Measurements from ENCODE around the gene PTGES2. TPM values are rescaled to one million over a fixed set of nuclear protein-coding genes. Genes with fewer than 3 reads are reported as not detected.

The PTGES2 gene
- total RNA-seq (2014; rRNA removed; shearing (Covaris generic)) = 67.4 and 68.1 TPM in 2 replicates
- total RNA-seq (2022) = 59.2 and 76.3 TPM in 2 replicates
- percentile 68 among the genes with signal in this experiment for Bru-seq, nascent RNA
- BruChase-seq, experiment 1, labeled RNA remaining after a 6-hour chase = percentile 83 among the genes with signal in this experiment
- BruChase-seq, experiment 2, labeled RNA remaining after a 2-hour chase = percentile 79 among the genes with signal in this experiment
- long read RNA-seq, transcript PTGES2-202 (7 exons, 2,331 nt) = major isoform, 70 of 147 reads
- long read RNA-seq, transcript PTGES2-212 (7 exons, 2,103 nt) = minor isoform, 10 of 147 reads
- long read RNA-seq, partial matches to known transcripts = 17 of 147 reads
- long read RNA-seq, other reads (novel, unspliced or antisense) = 50 of 147 reads

DNA sequence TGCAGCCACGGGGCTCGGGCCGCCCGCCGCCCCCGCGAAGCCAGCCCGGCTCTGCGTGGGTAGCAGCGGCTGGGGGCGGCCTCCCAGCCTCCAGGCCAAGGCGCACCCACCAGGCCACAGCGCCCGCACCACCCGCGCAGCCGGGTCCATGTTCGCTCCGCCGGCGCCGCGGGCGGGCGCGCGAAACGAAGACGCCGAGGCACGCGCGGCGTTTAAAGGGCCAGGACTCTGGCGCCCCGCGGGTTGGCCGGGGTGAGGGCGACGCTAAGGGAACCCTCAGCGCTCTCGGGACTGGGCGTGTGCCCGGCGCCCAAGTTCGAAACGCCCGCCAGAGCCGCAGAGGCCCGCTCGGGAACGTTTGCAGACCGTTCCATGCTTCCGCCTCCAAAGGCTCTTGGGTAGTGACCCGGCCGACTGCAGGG, at the start of gene PTGES2:
Gene PTGES2, minus strand, starts transcription at position 162 of the 422 bp plus-strand sequence. Its CDS starts 12 bp downstream, at position 150.
- POLR2A ChIA-PET = no interaction called here
- BruUV-seq (replicated peaks) = no TSS peak

DNA sequence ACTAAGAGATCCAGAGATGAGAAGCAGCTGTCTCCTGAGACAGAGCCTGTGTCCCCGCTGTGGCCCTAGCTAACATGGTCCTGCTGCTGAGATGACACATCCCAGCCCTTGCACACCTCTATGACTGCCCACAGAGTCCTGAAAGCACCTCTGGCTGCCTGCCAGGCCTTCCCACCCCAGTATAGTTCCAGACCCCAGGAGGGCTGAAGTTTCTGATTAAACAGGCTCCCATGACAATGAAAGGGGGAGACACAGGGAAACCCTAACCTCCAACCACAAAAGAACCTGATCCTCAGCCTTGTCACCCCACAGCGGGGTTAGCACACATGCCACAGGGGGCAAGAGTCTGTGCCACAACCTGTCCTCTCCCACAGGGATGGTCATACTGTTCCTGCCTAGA, 48.2 kb upstream of the PTGES2 start:
- no peak for DNase-seq (ENCODE audit: low spot score)
- TF ChIP-seq EZH2phosphoT487 (IDR thresholded peaks at IDR 0.05; ENCODE audit: borderline replicate concordance, low read depth, low read length) = no peak
- TF ChIP-seq, protein P1, sequence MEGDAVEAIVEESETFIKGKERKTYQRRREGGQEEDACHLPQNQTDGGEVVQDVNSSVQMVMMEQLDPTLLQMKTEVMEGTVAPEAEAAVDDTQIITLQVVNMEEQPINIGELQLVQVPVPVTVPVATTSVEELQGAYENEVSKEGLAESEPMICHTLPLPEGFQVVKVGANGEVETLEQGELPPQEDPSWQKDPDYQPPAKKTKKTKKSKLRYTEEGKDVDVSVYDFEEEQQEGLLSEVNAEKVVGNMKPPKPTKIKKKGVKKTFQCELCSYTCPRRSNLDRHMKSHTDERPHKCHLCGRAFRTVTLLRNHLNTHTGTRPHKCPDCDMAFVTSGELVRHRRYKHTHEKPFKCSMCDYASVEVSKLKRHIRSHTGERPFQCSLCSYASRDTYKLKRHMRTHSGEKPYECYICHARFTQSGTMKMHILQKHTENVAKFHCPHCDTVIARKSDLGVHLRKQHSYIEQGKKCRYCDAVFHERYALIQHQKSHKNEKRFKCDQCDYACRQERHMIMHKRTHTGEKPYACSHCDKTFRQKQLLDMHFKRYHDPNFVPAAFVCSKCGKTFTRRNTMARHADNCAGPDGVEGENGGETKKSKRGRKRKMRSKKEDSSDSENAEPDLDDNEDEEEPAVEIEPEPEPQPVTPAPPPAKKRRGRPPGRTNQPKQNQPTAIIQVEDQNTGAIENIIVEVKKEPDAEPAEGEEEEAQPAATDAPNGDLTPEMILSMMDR (conservative IDR thresholded peaks at IDR 0.05; ENCODE audit: low read length) = no peak
- Histone ChIP-seq H2AFZ (ENCODE audit: low read length) (no peak overlapping the region), H3K79me2 (ENCODE audit: insufficient read depth, low read depth, low read length) (no peaks in the 10 kb centered on the region), H3K4me1 (ENCODE audit: insufficient read depth, low read length, poor library complexity, severe bottlenecking) (no peaks in the 10 kb centered on the region), H3K9me2 (ENCODE audit: insufficient read depth, low read length) (no peaks in the 10 kb centered on the region), H3K4me3 (ENCODE audit: low read depth, low read length, poor library complexity, severe bottlenecking) (no peak overlapping the region), H3K4me2 (ENCODE audit: low read length) (no peak overlapping the region), H3K9me3 (ENCODE audit: low read length) (0 out of 2 replicates have a peak, but pooled peaks cover 3% of the 10 kb centered on the region), H4K20me1 (ENCODE audit: insufficient read depth, low read length) (no peaks in the 10 kb centered on the region), H3K27ac (ENCODE audit: low read depth, low read length, poor library complexity, severe bottlenecking) (no peak overlapping the region), H3K36me3 (ENCODE audit: insufficient read depth, low read length) (peaks cover 62% of the 10 kb centered on the region)
- ChIA-PET POLR2A (no interaction called here), CTCF (ENCODE audit: unreplicated experiment) (no interaction called here)
- intact Hi-C loops (cut with micrococcal nuclease; ENCODE audit: unreplicated experiment) = no loop called here
- no TSS peak for BruUV-seq (replicated peaks)

More for the DNA sequence above, at the start of gene PTGES2:
- H3K79me2 ChIP-seq (ENCODE audit: insufficient read depth, low read depth, low read length) = peaks cover 24% of the 10 kb centered on the region
- H3K4me1 ChIP-seq (ENCODE audit: insufficient read depth, low read length, poor library complexity, severe bottlenecking) = peaks cover 26% of the 10 kb centered on the region
- intact Hi-C loops (cut with micrococcal nuclease; ENCODE audit: unreplicated experiment) = loop anchor here (5.0 kb wide), 1 partner anchor 65 kb away; the partner anchor contains the start of gene CIZ1
- H3K36me3 ChIP-seq (ENCODE audit: insufficient read depth, low read length) = peaks cover 29% of the 10 kb centered on the region
- H3K4me3 ChIP-seq (ENCODE audit: low read depth, low read length, poor library complexity, severe bottlenecking) = peak within 1 kb of the TSS; percentile 84
- CTCF ChIA-PET (ENCODE audit: unreplicated experiment) = no interaction called here
- H3K4me2 ChIP-seq (ENCODE audit: low read length) = peak within 1 kb of the TSS; percentile 95
- H3K9me3 ChIP-seq (ENCODE audit: low read length) = no peaks in the 10 kb centered on the region
- 0 out of 2 replicates have a peak, but pooled peaks cover 12% of the 10 kb centered on the region for H4K20me1 ChIP-seq (ENCODE audit: insufficient read depth, low read length)
- TF ChIP-seq, protein P1 (conservative IDR thresholded peaks at IDR 0.05; ENCODE audit: low read length) = no peak
- TF ChIP-seq EZH2phosphoT487 (IDR thresholded peaks at IDR 0.05; ENCODE audit: borderline replicate concordance, low read depth, low read length) = no peak
- peak within 1 kb of the TSS; percentile 85 for H3K27ac ChIP-seq (ENCODE audit: low read depth, low read length, poor library complexity, severe bottlenecking)
- H2AFZ ChIP-seq (ENCODE audit: low read length) = peak within 1 kb of the TSS; percentile 87
- peak; percentile 89 for DNase-seq (ENCODE audit: low spot score)
- no peaks in the 10 kb centered on the region for H3K9me2 ChIP-seq (ENCODE audit: insufficient read depth, low read length)

DNA sequence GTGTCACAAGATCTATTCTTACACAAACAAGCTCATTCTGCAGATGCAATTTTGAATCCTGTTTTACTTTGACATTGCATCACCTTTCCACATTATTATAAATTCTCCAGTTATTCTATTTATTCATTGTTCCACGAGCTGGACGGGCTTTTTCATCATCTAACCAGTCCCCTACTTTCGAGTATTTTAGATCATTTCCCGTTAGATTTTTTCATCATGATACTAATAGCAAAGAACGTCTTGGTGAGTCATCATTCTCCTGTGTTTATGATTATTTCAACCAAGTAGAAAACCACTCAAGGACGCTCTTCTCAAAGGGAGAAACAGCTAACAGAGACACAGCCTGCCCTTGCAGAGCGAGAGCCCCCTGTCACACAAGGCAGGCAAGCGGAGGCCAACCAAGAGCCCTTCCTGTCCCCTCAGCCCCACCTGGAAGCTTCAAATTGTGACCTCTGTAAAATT, 47.6 kb upstream of the PTGES2 start:
- 0 out of 2 replicates have a peak, but pooled peaks cover 3% of the 10 kb centered on the region for H3K9me3 ChIP-seq (ENCODE audit: low read length)
- peaks cover 59% of the 10 kb centered on the region for H3K36me3 ChIP-seq (ENCODE audit: insufficient read depth, low read length)
- intact Hi-C loops (cut with micrococcal nuclease; ENCODE audit: unreplicated experiment) = no loop called here
- H4K20me1 ChIP-seq (ENCODE audit: insufficient read depth, low read length) = no peaks in the 10 kb centered on the region
- no peaks in the 10 kb centered on the region for H3K79me2 ChIP-seq (ENCODE audit: insufficient read depth, low read depth, low read length)
- H3K9me2 ChIP-seq (ENCODE audit: insufficient read depth, low read length) = no peaks in the 10 kb centered on the region
- H3K4me2 ChIP-seq (ENCODE audit: low read length) = no peak overlapping the region
- TF ChIP-seq, protein P1 (conservative IDR thresholded peaks at IDR 0.05; ENCODE audit: low read length) = no peak
- no peak for TF ChIP-seq EZH2phosphoT487 (IDR thresholded peaks at IDR 0.05; ENCODE audit: borderline replicate concordance, low read depth, low read length)
- no peak overlapping the region for H2AFZ ChIP-seq (ENCODE audit: low read length)
- CTCF ChIA-PET (ENCODE audit: unreplicated experiment) = no interaction called here
- POLR2A ChIA-PET = interaction anchor here (0.6 kb wide), 1 partner anchor 33 kb away, joined by 3 read pairs; no protein-coding TSS in a partner anchor
- H3K4me1 ChIP-seq (ENCODE audit: insufficient read depth, low read length, poor library complexity, severe bottlenecking) = no peaks in the 10 kb centered on the region
- no peak overlapping the region for H3K27ac ChIP-seq (ENCODE audit: low read depth, low read length, poor library complexity, severe bottlenecking)
- BruUV-seq (replicated peaks) = TSS peak; percentile 31
- no peak overlapping the region for H3K4me3 ChIP-seq (ENCODE audit: low read depth, low read length, poor library complexity, severe bottlenecking)
- DNase-seq (ENCODE audit: low spot score) = no peak
